ENCODE measurements around the gene TESK2.

DNA sequence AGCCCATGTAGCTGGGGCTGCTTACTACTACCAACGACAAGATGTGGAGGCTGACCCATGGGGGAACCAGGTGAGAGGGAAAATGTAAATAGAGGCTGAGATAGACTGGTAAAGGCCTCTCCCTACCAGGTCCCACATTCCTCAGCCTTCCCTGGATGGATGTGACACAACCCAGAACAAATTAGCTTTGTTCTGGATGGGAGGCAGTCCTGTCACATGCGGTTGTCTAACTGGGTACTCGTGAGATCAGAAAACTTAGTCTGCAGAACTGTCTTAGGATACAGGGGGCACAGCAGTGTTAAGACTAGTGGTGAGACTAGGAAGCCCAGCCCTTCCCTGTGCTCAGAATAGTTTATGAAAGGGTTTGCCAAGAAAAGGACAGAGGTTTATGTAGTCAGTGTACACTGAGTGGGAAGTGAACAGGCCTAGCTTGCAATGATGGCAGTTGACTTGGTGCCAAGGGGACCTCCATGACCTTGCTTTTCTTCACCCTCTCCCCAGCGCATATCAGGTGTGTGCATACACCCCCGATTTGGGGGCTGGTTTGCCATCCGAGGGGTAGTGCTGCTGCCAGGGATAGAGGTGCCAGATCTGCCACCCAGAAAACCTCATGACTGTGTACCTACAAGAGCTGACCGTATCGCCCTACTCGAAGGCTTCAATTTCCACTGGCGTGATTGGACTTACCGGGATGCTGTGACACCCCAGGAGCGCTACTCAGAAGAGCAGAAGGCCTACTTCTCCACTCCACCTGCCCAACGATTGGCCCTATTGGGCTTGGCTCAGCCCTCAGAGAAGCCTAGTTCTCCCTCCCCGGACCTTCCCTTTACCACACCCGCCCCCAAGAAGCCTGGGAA lies 17.6 kb upstream of the TESK2 start:
- TF ChIP-seq, protein P1, sequence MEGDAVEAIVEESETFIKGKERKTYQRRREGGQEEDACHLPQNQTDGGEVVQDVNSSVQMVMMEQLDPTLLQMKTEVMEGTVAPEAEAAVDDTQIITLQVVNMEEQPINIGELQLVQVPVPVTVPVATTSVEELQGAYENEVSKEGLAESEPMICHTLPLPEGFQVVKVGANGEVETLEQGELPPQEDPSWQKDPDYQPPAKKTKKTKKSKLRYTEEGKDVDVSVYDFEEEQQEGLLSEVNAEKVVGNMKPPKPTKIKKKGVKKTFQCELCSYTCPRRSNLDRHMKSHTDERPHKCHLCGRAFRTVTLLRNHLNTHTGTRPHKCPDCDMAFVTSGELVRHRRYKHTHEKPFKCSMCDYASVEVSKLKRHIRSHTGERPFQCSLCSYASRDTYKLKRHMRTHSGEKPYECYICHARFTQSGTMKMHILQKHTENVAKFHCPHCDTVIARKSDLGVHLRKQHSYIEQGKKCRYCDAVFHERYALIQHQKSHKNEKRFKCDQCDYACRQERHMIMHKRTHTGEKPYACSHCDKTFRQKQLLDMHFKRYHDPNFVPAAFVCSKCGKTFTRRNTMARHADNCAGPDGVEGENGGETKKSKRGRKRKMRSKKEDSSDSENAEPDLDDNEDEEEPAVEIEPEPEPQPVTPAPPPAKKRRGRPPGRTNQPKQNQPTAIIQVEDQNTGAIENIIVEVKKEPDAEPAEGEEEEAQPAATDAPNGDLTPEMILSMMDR (IDR thresholded peaks at IDR 0.05) = no peak
- no peak for TF ChIP-seq EZH2 (IDR thresholded peaks at IDR 0.05)
